ENCODE data around the gene ZMAT3. TPM values are rescaled to one million over a fixed set of nuclear protein-coding genes. Genes with fewer than 3 reads are reported as not detected.

Gene ZMAT3
- total and polyA plus RNA-seq, 2 of the 8 experiments (the other 6 are each of a cell fraction or from before 2014, with no cell fraction given): 5.0 to 9.2 TPM

DNA sequence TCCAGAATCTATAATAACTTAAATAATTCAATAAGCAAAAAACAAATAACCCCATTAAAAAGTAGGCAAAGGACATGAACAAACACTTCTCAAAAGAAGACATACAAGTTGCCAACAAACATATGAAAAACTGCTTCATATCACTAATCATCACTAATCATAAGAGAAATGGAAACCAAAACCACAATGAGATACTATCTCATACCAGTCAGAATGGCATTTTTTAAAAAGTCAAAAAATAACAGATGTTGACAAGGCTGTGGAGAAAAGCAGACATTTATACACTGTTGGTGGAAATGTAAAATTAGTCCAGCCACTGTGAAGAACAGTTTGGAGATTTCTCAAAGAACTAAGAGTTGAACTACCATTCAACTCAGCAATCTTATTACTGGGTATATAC, 19.5 kb upstream of the ZMAT3 start:
- Histone ChIP-seq H3K56ac (replicated peaks; ENCODE audit: insufficient read length, low read depth, low read length) (no peak overlapping the region), H3K4me2 (ENCODE audit: insufficient read depth in 1 of 2, low read depth in 2 of 2, low read length in 2 of 2) (no peak overlapping the region), H3K23me2 (ENCODE audit: low read depth, low read length) (no peaks in the 10 kb centered on the region), H3K4me3 (ENCODE audit: extremely low read depth in 1 of 4, insufficient read depth in 2 of 4, low read depth in 3 of 4, low read length in 4 of 4) (no peak overlapping the region), H4K20me1 (replicated peaks in 1 of 2; ENCODE audit: control insufficient read depth in 1 of 2, insufficient read depth in 2 of 2, low read length in 2 of 2) (no peaks in the 10 kb centered on the region), H4K8ac (ENCODE audit: extremely low read depth, insufficient read depth, low read length) (no peak overlapping the region), H3K9me3 (ENCODE audit: insufficient read depth in 2 of 2, low read depth in 1 of 2, low read length in 1 of 2) (no peaks in the 10 kb centered on the region), H2AK5ac (ENCODE audit: low read depth, low read length) (no peak overlapping the region), H2BK12ac (ENCODE audit: low read depth, low read length) (no peak overlapping the region), H3K14ac (ENCODE audit: insufficient read length) (no peak overlapping the region), H3K79me2 (ENCODE audit: control insufficient read depth in 1 of 2, insufficient read depth in 2 of 2, low read length in 2 of 2) (no peaks in the 10 kb centered on the region), H4K91ac (replicated peaks; ENCODE audit: insufficient read length, low read length) (no peak overlapping the region), H3K18ac (ENCODE audit: extremely low read depth, low read length) (no peak overlapping the region), H2AFZ (ENCODE audit: low read length) (no peak overlapping the region), H2BK120ac (replicated peaks; ENCODE audit: low read depth, low read length) (no peak overlapping the region), H3K79me1 (ENCODE audit: low read depth, low read length) (no peaks in the 10 kb centered on the region), H3K27me3 (replicated peaks in 1 of 4; ENCODE audit: control insufficient read depth in 3 of 4, extremely low read depth in 1 of 4, insufficient read depth in 3 of 4, low read length in 3 of 4) (no peaks in the 10 kb centered on the region), H3K36me3 (ENCODE audit: control insufficient read depth in 2 of 4, insufficient read depth in 4 of 4, low read length in 3 of 4) (no peaks in the 10 kb centered on the region), H2BK15ac (ENCODE audit: low read length) (no peak overlapping the region), H3K4me1 (replicated peaks in 1 of 4; ENCODE audit: control insufficient read depth in 3 of 4, insufficient read depth in 4 of 4, low read length in 3 of 4) (no peaks in the 10 kb centered on the region), H4K5ac (ENCODE audit: insufficient read length, low read depth, low read length) (no peak overlapping the region), H3K4ac (replicated peaks; ENCODE audit: insufficient read length, low read depth, low read length) (no peak overlapping the region), H3K9ac (replicated peaks in 1 of 4; ENCODE audit: extremely low read depth in 1 of 4, low read depth in 3 of 4, low read length in 3 of 4) (no peak overlapping the region), H2BK5ac (ENCODE audit: low read depth, low read length) (no peak overlapping the region), H2BK20ac (ENCODE audit: low read length) (no peak overlapping the region), H3K23ac (ENCODE audit: insufficient read length) (no peak overlapping the region), H3K27ac (ENCODE audit: low read depth, low read length) (no peak overlapping the region)
- CTCF ChIA-PET (ENCODE audit: partially characterized antibody): interaction anchor here (0.6 to 0.7 kb wide), 2 partner anchors 475 to 577 kb away, joined by 3 read pairs; no protein-coding TSS in a partner anchor
- FAIRE-seq (no peak), DNase-seq (ENCODE audit: low read depth in 1 of 2, low spot score in 2 of 2) (no peak)
- POLR2A ChIA-PET (ENCODE audit: partially characterized antibody): no interaction called here
- TF ChIP-seq SIN3A (conservative IDR thresholded peaks at IDR 0.05 in 1 of 2, IDR thresholded peaks at IDR 0.05 in 1 of 2; ENCODE audit: low read depth in 1 of 2, low read length in 2 of 2) (no peak), EGR1 (IDR thresholded peaks at IDR 0.05; ENCODE audit: borderline replicate concordance, low read depth, low read length) (no peak), JUND (IDR thresholded peaks at IDR 0.05; ENCODE audit: low read length) (no peak), TAF1 (IDR thresholded peaks at IDR 0.05; ENCODE audit: low read depth, low read length) (no peak), POU5F1 (IDR thresholded peaks at IDR 0.05; ENCODE audit: low read depth, low read length) (no peak), RNF2 (IDR thresholded peaks at IDR 0.05; ENCODE audit: borderline replicate concordance, low read depth, low read length, missing control alignments, poor library complexity, severe bottlenecking) (no peak)
